GM19328 (cell line): Measurements from ENCODE around the gene DNAJC13.

Experiments used
- ATAC-seq: cut with Tn5 transposase; IDR thresholded peaks from one replicate; pipeline ENCODE4 v1.9.1; 2021; ENCODE audit warnings: mild to moderate bottlenecking, moderate library complexity; ENCODE audit not compliant: unreplicated experiment

Gene DNAJC13

DNA sequence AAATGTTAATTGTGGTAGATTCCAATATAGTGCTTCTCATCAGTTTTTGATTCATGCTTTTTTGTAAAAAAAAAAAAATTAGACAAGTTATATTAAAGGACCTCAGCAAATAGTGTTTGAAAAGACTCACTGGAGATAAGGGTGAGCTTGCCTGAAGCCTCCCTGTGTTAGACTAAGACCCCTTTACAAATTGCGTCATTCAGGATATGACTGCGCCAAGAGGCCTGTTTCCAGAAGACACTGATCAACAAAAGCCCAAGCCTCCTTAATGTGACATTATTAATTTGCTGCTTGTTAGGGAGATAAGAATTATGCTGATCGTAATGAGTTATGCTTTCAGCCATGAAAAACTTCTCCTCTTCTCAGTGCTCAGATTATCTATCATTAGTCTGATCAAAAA, 13.0 kb upstream of the DNAJC13 start:
- no peak for ATAC-seq

DNA sequence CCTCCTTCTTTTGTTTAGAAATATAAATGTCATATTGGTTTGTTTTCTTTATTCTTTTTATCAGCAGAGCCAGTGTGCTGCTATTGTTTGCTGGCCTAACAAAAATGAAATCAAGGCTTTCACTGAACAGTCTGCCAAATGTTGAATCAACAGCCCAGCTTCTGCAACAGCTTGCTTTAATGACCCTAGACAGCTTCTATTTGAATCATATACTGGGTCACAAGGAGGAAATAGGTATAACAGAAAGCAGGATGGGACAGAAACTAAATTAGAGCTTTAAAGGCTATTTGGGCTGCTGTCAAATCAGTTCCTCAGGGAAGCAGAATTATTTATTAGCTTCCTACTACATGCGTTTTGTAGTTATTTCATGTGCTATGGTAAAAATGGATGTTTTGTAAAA, 12.1 kb upstream of the DNAJC13 start:
- no peak for ATAC-seq

DNA sequence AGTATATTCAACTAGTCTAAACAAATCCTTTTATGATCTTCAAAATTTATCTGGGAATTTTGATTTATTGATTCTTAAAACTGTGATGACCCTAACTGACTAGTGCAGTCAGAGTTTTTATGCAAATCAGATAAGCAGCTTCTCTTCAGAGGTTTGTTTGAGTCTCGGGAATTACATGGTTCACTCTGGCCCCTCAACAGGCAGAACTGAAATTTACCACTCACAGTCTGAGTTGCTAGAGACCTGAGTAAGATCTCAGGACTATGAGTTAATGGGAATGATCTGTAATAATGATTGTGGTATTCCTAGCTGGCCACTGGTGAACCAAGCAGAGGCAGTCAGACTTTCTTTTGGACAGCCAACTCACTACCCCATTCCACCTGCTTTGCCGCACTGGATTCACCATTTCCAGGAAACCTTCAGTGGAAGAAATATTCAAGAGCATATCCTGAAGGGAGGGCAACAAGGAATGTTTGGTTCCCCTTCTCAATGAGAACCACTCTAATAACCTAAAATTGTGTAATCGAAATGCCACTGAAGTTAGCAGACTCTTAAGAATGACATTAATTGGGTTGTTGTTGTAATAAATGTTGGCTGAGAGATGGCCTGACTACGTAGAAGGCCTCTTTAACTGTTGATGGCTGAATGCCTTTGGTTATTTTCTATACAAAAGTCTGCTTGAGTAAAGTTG, 11.5 kb upstream of the DNAJC13 start:
- ATAC-seq, result no peak

GRCh38 chr3:132406587-132406986, 10.7 kb upstream of the DNAJC13 start:
- no peak for ATAC-seq

- no peak for ATAC-seq
Observed at GRCh38 chr3:132407025-132407424, 10.3 kb upstream of the DNAJC13 start.

DNA sequence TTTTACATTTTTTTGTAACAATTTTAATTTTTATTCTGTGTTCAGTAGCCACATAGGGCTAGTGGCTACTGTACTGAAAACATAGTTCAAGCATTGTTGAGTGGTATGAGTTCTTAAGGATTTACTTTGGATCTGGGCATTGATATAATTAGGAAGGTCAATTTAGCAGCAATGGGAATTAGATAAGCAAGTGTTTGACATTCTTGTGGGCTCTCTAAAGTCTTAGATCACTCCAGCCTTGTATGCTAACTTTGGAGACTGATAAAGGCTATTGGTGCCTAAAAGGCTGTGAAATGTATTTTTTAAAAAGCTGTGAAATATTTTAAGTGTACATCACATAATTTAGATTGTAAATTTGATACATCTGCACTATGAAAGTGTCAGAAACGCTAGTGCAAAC, 2.5 kb upstream of the DNAJC13 start:
- ATAC-seq, result no peak

DNA sequence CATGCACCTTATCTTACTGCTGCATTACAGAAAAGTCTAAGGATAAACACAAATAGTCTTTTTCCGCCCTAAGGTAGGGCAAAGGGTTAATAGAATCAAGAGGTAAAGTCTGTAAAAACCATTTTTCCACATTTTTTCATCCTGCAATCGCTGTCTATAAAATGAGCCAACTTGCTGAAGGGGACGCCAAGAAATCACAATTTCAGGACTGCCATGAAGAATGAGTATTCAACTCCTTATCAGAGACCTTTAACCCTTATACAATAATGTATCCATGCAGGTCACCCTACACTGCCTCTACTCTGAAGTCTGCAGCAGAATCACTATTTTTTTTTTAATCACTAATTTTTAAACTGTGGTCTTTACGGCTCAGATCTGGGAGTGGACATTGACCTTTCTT, 1.1 kb upstream of the DNAJC13 start:
- ATAC-seq, result no peak

DNA sequence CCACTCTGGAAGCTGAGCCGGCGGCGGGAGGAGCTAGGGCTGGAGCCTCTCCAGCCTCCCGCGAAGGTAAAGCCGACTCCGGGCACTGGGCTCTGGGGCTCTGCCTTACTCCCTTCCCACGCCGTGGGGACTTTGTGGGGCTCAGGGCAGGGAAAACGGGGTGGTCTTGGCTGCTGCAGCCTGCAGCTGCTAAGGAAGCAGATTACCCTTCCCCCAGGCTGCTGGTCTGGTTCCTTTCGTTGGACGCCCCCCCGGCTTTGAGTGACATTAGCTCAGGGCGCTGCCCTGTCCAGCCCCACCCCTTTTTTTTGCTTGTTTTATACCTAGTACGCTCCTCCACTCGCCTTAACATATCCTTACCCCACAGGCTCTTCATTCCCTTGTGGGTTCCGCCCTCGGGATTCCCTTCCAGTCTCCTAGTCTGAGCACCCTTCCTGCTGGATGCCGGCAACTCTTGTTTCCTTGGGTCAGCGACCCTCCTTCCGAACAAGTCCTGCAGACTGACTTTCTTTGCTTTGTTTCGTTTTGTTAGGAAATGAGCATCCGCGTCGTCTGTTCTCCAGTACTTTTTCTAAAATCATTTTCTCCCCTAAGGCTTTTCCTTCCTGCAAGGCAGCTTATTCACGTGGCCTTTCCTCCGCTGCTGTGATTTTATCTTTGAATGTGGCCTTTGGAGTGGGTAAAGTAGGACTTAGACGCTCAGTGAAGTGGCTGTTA, 551 bp downstream of the DNAJC13 start:
- peak; percentile 43 for ATAC-seq

DNA sequence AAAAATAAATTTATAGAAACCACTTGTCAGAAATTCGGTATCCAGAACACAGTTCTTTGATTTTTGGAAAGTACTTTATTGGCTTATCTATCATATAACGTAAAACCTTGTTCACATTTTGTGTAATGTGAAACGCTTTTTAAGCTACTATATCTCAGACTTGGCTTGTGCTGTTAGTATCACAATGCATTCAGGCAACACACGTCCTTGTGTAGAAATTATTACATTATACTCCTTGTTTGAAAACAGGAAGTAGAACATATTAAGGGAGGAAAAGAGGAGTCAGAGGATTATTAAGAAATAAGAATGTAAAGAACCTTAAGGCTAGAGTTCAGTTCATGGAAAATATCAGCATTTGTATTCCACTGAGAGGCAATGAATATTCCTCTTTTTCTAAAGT, 1.6 kb downstream of the DNAJC13 start:
- no peak for ATAC-seq

DNA sequence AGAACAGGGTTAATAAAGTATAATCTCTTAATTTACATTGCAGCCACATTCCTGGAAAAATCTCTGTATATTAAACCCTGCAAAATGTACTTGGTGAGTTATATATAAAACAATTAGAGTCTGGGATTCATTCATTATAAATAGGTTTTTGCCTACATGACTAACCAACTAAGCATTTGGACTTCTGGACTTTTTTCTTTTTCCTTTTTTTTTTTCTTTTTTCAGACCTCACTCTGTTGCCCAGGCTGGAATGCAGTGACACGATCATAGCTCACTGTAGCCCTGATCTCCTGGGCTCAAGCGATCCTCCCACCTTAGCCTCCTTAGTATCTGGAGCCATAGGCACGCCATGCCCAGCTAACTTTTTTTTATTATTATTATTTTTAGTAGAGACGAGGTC, 4.5 kb downstream of the DNAJC13 start:
- ATAC-seq, result no peak

DNA sequence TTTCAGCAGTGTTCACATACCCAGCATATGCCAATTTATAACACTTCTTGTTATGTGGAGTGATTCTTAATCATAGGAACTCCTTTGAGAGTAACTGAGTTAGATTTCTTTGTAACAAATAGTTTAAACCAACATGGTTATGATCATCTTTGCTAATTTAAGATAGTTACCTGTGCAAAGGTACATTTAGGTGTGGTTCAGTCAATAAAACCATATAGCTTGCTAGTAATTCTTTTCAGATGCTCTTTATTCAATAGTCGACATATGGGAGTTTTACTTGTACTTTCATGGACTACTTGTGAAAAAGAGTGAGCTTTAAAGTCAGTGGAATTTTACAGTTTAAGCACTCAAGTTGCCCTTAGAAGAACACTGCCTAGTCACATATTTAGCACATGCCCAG, 5.2 kb downstream of the DNAJC13 start:
- no peak for ATAC-seq

GRCh38 chr3:132432639-132433038, 15.3 kb downstream of the DNAJC13 start:
- no peak for ATAC-seq

DNA sequence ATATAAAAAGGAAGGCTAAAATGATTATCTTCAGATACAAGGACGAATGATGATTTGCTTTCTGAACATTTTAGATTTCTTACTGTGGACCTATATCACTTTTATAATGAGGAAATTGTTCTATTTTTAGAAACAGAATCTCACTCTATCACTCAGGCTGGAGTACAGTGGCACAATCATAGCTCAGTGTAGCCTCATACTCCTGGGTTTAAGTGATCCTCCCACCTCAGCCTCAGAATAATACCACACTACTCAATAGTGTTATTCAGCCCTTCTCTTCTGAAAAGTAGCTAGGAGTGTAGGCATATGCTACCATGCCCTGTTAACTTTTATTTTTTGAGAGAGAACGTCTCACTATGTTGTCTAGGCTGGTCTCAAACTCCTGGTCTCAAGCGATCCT, 15.8 kb downstream of the DNAJC13 start:
- ATAC-seq, result no peak

DNA sequence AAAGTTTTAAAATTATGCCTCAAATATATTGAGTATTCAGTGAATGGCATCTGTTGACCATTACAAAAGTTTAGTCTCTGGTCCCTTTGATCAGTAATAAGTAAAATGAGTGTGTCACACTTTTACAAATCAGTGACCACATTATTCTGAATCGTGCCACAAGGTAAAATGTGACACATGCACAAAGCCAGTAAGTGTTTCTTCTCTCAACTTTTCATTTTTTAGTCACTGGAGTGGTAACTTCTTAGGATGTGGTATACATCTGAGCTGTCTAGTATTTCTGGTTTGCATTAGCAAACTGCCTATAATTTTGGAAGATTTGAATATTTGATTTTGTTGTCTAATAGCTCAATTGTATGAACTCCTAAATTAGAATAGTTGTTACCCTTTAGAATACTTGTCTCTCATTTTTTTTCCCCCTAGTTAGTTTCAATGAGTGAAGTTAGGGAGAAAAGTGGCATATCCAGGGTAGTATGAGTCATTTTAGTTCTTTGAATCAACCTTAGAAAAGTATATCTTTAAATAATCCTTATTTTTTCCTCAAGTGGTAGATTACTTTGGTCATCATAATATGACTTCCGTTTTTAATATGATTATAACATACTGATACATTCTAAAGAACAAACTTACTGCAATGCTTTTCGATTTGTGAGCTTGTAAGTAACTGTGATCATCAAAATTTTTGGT, 18.1 kb downstream of the DNAJC13 start:
- ATAC-seq, result no peak

GRCh38 chr3:132435911-132436425, 18.7 kb downstream of the DNAJC13 start:
- no peak for ATAC-seq

- ATAC-seq, result no peak
Observed at GRCh38 chr3:132443421-132443820, 26.1 kb downstream of the DNAJC13 start.

DNA sequence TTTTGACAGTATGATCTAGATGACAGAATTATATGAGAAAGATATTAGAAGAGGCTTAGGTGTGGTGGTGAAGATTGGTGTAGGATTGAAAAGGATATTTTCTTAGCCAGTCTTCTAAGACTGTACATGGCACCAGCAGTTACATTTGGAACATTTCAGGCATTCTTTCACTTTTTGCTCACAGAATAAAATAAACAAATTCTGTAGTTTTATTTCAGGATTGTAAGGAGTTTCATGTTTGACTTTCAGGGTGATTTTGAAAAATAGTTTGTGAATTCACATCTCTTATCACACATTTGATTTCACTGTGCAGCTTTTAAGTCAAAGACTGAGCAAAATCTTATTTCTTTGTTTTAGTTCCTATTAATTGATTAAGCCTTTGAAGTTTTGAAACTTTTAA, 27.1 kb downstream of the DNAJC13 start:
- no peak for ATAC-seq

DNA sequence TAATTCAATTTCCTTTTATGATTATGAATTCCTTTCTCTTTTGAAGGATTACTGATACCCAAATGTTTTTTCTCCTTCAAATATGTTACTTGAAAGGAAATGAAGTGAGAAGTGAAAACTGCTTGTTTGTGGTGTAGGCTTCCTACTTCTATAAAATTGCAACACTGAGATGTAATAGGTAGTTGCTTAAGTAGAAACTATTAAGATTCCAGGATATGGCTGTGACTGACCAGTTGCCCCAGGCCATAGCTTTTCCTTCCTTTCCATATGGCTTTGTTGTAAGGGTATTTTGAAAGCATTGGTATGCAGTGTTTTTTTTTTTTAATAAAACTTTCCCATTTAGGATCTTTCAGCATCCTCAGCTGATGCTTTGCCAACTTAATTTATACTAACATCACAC, 28.5 kb downstream of the DNAJC13 start:
- no peak for ATAC-seq

DNA sequence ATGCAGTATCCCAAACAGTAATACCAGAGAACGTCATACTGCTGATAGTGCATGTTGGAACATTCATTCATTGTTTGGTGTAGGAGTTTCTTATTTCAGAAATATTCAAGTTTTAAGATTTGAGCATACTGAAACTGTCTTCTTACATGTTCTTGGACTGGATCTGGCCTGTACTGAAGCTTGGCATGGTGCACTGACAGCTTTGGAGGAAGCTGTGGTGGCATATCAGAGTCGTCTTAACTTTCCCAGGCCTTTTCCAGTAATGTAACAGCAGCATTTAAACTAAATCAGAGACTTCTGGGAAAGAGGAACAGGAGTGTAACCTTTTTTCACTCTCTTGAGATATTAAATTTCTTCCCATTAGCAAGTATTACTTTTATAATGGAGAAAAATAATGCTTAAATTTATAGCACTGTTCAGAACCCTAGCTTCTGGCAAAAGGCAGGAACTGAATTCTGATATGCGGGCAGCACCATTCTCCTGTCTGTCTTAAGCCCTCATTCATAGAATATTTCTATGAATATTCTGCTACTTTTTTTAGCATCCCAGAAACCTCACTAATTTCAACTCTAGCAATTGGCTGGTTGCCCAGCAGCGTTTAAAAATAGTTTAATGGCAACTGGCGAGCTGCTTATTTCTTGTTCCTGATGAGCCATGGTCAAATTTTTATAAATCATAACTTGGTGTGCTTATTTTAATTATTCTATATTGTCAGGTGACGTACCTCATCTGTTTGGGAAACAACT, 31.1 kb downstream of the DNAJC13 start:
- no peak for ATAC-seq

DNA sequence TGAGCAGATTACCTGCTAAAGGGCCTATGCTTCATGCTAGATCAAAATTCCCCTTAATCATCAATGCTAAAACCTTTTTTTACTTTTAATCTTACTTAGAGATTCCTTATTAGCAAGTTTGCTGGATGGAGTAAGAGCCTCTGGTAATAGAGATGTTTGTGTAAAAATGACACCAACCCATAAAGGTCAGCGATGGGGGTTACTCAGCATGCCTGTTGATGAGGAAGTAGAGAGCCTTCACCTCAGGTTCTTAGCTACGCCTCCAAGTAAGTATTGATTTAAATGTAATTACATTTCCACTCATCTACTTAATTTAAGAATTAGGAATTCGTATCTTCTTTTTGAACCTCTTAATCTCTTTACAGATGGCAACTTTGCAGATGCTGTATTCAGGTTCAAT, 38.8 kb downstream of the DNAJC13 start:
- ATAC-seq, result no peak

DNA sequence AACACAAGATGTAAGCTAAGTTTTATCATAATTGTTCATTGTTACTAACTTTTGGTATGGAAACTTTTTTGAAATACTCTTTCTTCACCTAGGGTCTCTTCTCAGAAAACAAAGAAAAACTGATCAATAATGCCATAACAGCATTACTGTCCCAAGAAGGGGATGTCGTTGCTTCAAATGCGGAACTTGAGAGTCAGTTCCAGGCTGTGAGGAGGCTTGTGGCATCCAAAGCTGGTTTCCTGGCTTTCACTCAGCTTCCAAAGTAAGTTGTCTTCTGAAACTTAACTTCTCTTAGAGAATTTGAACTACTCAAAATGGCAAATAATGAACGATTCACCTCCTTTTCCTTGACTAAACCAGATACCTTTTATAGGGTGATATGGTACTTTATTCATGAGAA, 39.3 kb downstream of the DNAJC13 start:
- ATAC-seq, result no peak
